ENCODE measurements around the gene EXOC6B.
"Not testable (repeated sequence)": the region's sequence is repeated elsewhere in the genome, so short reads cannot be mapped to it uniquely, and the experiment has no call there.

EXOC6B gene

DNA sequence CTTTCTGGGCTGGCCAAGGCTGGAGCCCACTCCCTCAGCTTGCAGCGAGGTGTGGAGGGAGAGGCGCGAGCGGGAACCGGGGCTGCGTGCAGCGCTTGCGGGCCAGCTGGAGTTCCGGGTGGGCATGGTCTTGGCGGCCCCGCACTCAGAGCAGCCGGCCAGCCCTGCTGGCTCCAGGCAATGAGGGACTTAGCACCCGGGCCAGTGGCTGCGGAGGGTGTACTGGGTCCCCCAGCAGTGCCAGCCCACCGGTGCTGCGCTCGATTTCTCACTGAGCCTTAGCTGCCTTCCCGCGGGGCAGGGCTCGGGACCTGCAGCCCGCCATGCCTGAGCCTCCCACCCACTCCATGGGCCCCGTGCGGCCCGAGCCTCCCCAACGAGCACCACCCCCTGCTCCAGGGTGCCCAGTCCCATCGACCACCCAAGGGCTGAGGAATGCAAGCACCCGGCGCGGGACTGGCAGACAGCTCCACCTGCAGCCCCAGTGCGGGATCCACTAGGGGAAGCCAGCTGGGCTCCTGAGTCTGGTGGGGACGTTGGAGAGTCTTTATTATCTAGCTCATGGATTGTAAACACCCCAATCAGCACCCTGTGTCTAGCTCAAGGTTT lies 404.0 kb downstream of the EXOC6B start:
- DNase-seq: not testable (repeated sequence)

DNA sequence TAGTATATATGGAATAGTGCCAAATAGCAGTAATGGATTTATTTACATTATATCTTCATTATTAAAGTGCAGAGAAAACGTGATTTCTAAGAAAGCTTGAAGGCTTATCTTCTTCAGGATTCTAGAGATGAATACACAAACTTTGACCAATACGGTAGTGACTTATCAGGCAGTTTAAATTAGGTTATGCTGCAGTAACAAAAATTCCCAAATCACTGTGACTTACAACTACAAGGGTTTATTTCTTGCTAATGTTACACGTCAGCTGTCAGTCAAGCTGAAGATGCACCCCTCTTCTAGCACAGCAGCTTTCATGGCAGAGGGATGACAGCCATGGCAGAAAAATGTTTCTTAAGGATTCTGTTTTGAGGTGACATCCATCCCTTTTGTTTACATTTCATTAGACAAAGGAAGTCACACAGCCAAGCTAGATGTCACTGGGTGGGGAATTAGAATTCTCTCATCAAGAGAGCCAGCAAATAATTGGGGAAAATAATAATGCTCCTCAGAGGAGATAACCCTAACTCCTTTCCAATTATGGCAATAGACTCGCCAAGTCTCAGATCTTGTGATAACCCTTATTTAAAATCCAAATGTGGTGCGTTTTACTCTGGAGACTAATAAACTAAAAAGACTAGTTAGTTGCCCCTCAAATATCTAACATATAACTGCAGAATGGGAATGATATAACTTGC lies 409.9 kb downstream of the EXOC6B start:
- no peak for DNase-seq

DNA sequence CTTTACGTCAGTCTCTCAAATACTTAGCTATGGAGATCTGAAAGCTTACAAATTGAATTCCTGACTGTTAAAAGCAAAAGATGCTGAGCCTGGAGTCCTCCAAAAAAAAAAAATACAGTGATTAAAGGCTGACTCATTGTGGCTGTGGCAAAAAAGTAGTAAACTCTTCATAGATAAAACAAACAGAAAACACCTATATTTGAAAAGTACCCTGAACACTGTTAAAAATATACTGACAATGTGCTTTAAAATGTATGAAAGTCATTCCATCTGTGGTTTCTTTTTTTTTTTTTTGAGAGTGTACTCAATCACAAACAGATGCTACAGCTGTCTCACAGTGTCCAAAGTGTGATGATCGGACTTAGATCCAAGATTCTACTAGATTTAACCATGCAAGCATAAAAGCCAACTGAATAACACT lies 410.6 kb downstream of the EXOC6B start:
- no peak for DNase-seq

DNA sequence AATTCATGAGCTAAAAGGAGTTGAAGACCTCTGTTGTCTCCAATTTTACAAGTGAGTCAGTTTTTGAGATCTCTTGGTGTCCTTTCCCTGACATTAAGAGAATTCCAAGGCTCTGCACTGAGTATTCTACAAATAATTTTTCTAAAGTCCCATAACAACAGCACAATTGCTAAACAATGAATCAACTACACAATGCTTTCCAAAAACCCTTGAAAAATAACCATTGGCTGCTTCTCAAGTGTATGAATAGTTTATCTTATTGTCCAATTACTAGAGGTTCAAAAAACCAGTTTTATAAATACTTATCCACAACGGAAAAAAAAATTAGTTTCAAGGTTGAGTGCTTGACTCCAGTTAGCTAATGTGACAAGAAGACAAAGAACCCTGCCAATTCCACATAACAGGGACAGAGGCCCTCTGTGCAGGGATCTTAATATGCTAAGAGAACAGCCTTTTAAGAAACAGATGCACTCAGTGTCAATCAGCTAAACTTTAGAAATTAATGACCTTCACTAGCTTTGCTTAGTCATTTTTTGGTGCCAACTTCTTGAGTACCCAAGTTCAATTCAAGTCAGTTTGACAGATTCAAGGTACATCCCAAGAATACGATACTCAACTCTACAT lies 411.6 kb downstream of the EXOC6B start:
- DNase-seq: no peak

DNA sequence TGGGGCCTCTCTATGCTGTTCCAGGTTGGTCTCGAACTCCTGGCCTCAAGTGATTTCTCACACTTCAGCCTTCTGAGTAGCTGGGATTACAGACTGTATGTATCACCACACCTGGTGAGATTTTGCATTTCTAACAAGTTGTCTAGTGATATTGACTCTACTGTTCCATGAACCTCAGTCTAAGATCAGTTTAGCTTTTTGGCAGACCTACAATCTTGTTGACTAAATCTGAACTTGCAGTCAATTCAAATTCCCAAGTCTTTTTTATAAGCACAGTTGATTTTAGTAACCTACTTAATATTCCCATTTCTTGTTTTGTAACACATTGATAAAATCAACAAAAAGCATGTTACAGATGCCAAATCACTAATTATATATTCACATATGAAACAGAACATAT lies 412.1 kb downstream of the EXOC6B start:
- no peak for DNase-seq

DNA sequence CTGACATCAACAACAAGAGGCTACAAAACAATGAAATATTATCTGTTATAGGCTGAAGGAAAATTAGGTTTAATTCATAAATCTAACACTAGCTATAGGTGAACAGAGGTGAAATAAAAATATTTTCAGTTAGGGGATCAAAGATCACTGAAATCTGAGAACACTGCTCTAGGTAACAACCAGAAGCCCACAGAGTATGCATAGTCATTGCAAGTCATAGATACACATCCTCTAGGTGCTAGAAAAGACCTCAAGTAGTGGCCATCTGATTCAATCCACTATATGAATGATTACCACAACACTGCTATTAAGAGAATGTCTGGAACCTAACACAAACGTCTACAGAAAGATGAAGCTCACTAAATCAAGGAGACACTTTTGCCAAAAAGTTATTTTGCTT lies 413.6 kb downstream of the EXOC6B start:
- no peak for DNase-seq

DNA sequence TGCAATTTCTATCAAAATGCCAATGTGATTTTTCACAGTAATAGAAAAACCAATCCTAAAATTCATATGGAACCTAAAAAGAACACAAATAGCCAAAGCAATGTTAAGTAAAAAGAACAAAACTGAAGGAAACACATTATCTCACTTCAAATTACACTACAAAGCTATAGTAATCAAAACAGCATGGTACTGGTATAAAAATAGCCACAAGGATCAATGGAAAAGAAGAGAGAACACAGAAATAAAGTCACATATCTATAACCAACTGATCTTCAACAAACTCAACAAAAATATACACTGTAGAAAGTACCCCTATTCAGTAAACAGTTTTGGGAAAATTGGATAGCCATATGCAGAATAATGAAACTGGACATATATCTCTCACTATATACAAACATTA lies 426.0 kb downstream of the EXOC6B start:
- DNase-seq: no peak

DNA sequence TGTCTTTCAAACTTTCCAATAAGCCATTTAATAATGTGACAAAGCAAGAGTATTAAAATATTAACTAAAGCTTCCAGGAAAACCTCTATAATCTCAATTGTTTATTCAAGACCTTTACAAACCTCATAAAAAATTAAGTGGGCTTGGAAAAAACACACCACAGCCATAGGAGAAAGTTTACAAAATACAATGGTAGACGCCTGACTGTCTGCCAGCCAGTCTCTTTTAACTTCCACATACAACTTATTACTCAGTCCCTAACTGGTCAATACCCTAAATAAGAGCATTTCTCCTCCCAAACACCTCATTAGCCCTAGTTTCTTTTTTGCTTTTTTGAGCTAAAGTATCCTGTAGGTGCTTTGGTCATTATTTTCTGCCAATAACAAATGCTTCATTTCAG lies 430.7 kb downstream of the EXOC6B start:
- no peak for DNase-seq

DNA sequence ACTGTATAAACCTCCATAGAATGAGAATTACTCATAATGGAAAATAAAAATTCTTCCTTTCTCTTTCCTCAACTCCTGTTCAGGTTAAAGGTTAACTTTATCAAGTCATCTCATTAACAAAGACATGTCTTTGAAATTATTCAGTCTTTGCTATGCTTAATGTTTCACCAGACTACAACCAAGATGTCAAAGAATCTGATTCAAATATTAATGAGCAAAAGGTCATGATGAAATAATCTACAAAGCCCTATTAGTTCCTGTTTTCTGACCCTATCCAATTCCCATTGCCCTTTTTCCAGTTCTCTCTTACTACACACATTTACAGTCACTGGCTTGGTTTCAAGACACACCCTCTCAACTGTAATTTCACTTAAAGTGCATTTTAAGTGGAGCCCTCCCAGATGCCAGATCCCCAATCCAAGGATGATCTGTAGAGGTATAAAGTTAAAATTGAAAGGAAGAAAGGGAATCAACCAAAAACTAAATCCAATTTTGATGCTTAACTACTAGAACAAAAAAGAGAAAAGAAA lies 431.2 kb downstream of the EXOC6B start:
- DNase-seq: no peak

DNA sequence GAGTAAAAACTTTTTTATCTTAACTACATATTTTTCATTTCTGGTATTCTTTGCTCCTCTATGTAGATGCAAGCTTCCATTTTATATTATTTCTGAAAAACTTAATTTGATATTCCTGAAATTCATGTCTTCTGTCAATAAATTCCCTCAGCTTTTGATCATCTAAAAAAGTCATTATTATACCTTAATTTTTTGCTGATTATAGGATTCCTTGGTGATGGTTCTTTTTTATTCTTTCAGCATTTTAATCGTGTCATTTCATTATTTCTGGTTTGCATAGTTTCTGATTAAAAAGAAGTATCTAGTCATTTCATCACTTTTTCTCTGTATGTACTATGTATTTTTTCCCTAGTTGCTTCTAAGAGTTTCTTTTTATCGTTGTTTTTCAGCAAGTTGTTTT lies 436.4 kb downstream of the EXOC6B start:
- no peak for DNase-seq

DNA sequence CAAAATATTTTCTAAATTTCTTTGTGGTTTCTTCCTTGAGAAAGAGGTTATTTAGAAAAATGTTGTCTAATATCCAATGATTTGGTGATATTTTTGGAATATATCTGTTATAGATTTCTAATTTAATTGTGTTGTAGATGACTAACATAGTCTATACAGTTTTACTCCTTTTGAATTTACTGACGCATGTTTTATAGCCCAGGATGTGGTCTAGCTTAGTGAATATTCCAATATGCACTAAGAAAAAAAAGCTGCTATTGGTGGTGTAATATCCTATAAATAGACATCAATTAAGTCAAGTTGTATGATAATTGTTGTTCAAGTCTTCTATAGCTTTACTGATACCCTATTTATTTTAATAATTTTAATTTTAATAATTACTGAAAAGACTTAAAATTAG lies 437.6 kb downstream of the EXOC6B start:
- DNase-seq: no peak

DNA sequence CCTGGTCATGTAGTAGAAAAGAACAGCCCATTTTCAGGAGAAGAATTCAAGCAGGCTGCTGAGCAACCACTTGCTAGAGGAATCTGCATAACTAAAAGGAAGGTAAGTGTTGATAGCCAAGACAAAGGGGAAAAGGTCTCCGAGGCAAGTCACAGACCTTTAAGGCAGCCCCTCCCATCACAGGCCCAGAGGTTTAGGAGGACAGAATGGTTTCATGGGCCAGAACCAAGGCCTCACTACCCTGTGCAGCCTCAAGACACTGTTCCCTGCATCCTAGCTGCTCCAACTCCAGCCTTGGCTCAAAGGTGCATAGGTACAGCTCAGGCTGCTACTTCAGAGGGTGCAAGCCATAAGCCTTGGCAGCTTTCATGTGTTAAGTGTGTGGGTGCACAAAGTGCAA lies 439.5 kb downstream of the EXOC6B start:
- DNase-seq: no peak

DNA sequence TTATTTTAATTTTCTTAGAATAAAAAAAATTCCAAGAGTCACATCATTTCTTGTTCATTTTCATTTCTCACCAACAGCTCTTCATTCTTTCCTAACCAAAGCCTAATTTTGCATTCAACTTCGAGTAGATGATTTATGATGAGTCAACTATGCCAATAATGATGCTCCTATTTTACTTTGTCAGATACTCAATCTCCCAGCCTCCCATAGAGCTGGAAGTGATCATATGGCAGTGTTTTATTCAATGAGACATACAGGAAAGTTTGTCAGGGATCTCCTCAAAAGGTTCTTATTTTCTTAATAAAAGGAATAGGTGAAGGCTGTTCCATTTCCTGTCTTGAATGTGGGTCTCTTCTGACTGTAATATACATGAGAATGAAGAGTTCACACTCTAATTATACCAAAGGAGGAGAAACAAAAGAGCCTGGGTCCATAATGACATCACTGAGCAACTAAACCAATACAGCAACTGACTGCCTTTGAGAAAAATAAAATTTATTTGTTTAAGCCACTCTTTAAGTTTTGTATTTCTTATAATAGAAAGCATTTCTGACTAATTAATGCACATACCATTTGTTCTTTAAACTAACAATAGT lies 447.0 kb downstream of the EXOC6B start:
- no peak for DNase-seq

DNA sequence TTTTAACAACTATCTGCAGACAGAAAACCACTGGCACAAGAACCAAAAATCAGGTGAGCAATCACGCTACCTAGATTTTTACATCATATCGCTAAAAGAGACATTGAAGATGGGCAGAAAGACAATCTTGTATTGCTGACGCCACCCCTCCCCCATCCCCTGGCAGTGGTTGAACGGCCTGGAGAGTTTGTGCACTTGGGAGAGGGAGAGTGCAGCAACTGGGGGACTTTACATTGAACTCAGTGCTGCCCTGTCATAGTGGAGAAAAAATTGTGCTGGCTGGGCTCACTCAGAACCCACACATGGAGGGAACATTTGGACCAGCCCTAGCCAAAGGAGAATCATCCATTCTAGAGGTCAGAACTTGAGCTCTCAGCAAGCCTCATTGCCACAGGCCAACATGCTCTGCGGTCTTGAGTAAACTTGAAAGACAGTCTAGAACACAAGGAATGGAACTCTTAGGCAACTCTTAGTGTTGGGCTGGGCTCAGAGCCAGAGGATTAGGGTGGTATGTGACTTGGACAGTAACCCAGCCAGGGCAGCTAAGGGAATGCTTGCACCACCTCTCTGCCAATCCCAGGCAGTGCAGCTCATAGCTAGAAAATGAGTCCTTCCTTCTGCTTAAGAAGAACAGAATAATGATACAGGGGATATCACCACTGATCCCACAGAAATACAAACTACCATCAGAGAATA lies 458.2 kb downstream of the EXOC6B start:
- no peak for DNase-seq

DNA sequence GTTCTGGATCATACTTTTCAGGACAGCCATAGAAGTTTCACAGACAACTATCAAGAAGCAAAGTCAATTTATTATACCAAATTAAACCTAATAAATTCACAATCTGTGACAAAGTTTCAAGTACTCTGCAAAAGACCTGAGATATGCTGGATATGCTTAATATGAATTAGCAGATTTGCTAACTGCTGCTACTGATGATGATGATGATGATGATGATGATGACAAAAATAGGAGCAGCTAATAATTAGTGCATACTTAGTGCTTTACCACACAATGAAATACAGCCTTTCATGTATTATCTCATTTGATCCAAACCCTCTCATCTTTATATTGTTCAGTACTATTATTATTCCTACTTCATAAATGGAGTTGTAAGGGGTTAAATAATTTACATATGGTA lies 462.4 kb downstream of the EXOC6B start:
- DNase-seq: no peak

DNA sequence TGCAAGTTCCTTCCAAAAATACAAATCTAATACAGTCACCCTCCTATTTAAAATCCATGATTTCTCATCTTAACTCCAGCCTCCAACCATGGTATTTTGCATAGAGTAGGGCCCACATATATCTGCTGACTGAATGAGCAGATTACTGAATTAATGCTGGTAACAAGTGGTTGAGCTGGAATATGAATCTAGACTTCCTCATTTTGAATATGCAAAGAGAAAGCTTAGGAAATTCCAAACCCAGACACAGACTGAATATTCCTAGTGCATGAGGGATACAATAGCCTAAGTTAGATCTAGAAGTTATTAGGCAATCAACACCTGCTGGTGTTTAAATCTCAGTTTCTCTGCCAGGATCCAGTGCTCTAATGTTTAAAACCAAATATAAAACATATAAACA lies 463.1 kb downstream of the EXOC6B start:
- DNase-seq: no peak

DNA sequence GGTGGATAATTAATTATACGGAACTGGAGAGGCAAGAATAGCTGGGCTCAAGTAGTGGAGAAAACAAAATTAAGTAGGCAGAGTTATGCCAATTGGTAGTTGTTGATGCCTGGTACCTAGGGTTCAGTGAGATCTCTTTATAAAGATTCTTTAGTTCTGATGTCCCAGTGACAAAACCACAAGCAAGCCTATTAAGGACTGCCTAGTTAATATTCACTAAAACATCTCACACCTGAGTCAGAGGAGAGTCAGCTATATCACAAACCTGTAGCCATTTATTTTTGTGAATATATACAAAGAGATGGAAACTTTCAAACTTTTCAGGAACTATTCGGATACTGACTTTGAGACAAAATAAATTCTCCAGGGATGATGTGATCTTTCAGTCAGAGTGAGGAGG lies 464.3 kb downstream of the EXOC6B start:
- DNase-seq: no peak

DNA sequence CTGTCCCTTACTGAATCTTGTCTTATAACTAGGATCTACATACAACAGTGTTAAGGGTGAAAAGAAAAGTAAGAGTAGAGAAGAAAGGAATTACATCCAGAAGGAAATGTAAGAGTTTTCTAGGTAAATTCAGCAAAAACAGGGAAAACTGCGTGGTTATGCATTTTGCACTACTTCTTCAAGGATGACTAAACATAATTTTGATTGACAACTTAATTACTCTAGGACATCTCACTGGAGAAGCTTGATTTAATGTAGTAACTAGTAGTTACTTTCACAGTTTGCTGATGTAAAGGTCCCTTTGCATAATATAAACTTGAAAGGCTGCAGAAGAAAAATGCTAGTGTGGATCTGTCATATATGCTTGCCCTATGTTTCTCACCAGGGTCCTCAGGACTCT lies 464.8 kb downstream of the EXOC6B start:
- DNase-seq: no peak

DNA sequence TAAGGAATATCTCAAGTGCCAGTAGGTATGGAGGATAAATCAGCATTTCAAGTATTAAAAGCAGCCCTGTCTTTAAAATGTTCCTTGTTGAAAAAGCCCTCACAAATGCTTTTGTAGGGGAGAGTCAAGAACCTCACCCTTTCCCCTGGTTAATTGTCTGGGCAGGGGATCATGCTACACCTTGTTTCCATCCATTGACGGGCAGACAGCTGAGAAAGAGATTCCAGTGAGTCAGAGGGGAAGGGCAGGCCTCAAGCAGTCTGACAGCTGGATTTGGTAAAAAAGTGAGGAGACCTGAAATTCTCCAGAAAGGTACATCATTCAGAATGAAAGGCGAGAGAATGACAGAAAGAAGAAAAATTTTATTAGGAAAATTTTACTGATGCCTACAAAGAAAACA lies 475.0 kb downstream of the EXOC6B start:
- no peak for DNase-seq

DNA sequence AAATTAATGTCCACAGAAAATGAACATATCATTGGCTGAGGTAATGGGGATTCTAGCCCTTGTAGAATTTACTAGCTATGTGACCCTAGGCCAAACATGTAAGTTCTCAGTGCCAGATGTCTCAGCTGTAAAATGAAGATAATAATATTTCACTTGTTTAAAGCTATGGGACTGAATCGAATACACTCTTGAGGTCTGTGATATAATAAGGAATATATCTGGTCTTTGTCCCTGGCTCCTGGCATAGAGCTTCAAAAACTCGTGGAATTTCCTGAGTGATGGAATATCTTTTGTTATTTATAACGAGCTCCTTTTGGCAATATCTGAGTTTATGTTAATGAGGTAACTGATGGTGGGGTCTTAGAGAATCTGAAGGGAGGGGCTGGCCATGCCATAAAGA lies 476.8 kb downstream of the EXOC6B start:
- DNase-seq: no peak

DNA sequence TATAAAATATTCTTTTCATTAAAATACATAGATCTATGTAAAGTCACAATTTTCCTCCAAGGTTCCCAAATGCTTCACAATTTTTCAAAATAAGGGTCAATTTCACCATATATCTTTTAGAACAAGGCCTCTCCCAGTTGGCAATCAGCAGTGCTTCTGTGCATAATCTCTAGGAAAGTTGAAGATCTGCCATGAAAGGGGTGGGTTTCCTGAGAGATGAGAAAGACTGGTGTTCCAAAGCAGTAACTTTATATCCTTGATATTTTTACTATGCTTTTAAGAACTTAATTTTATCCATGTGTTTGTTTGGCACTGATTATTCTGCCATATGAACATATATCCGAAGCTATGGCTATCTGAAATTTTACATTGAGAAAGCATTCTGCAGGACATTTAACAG lies 478.8 kb downstream of the EXOC6B start:
- no peak for DNase-seq

DNA sequence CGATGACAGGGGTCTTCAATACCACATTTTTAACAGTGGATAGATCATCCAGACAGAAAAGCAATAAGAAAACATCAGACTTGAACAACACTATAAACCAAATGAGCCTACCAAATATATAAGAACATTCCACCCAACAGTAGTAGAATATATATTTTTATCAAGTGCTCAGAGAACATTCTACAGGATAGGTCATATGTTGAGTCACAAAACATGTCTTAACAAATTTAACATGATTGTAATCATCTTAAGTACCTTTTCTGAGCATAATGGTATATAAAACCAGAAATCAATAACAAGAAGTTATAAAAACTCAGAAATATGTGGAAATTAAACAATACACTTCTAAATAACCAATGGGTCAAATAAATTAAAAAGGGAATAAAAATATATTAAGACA lies 484.2 kb downstream of the EXOC6B start:
- no peak for DNase-seq

DNA sequence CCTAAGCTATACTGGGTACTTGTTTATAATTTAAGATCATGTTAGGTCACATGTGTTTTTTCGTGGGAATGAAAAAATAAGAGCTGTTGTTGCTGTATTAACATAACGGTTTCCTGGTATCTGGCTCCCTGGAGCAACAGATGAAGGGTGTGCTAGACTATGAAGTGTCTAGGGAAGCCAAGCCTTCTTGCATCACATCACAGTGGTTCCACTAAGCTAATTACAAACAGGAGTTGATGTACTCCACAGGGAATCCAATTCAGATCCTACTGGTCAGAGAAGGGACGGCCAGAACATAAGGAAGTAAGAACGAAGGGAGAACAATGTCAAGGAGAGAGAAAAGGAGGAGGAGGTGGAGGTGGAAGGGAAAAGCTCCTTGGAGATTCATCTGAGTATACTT lies 485.2 kb downstream of the EXOC6B start:
- no peak for DNase-seq

Data from NCI-H2081 treated with DMSO at 0.1 percent for 48 hours (cell line).